ENCODE measurements around the gene IRX5. TPM values are rescaled to one million over a fixed set of nuclear protein-coding genes. Genes with fewer than 3 reads are reported as not detected.

The IRX5 gene
- total RNA-seq, 3 donors from 2014 or later (not counting 1 experiment from before 2014, with no cell fraction given) = not detected

- Histone ChIP-seq H3K27ac (ENCODE audit: low read length) (no peak overlapping the region), H3K4me3 (ENCODE audit: low read length) (no peak overlapping the region), H3K9me3 (ENCODE audit: control insufficient read depth, insufficient read depth, low read length) (no peaks in the 10 kb centered on the region), H3K4me1 (ENCODE audit: control insufficient read depth, insufficient read depth, low read length) (no peaks in the 10 kb centered on the region), H3K36me3 (ENCODE audit: control insufficient read depth, insufficient read depth, low read length) (no peaks in the 10 kb centered on the region), H3K27me3 (ENCODE audit: control insufficient read depth, insufficient read depth, low read length) (no peaks in the 10 kb centered on the region)
- TF ChIP-seq CTCF (IDR thresholded peaks at IDR 0.05) = no peak
- 74% methylated on average over 3 of the region's 3 CpGs for WGBS (ENCODE audit: insufficient coverage)
- peaks cover 3 to 4% of the 10 kb centered on the region in 2 donors for H3K9me3 Mint-ChIP-seq
- ATAC-seq (no peak), DNase-seq (no peak)
- intact Hi-C loops (cut with micrococcal nuclease) = no loop called here
- peaks cover 7% of the 10 kb centered on the region for H3K36me3 Mint-ChIP-seq
- peaks cover 0 to 6% of the 10 kb centered on the region in 2 donors for H3K27me3 Mint-ChIP-seq (ENCODE audit: low read depth in 2 of 2)
- H3K27ac Mint-ChIP-seq = no peak overlapping the region
- no peak overlapping the region for H3K4me3 Mint-ChIP-seq
- H3K4me1 Mint-ChIP-seq = no peaks in the 10 kb centered on the region
These were observed 32.7 kb upstream of the IRX5 start for GRCh38 chr16:54897930-54898329.

DNA sequence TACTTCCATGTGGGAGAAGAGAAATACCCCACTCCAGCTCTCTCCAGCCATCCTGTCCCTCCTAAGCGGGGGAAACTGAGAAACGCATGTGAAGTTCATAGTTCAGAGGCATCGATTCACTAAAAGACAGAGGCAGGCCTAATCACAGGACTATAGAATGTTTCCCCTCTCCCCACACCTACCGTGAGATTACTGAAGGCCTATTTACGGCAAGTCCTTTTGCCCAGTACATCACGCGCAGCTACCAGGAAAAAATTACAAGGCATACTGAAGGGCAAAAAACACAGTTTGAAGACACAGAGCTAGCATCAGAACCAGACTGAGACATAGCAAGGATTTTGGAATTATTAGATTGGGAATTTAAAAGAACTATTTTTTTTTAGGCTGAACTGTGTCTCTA is 29.1 kb upstream of the IRX5 start:
- H3K27ac Mint-ChIP-seq = no peak overlapping the region

DNA sequence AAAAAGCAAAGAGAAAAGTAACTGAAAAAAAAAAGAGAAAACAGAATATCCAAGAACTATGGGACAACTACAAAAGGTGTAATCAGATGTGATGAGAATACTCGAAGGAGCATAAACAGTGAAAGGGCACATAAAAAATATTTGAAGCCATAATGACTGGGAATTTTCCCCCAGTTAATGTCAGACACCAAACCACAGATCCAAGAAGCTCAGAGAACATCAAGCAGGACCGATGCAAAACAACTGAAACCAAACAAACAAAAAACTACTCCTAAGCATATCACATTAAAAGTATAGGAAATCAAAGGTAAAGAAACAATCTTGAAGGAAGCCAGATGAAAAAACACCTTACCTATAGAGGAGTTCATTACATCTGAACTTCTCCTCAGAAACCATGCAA is 27.6 kb upstream of the IRX5 start:
- no peak for ATAC-seq
- Histone ChIP-seq H3K27ac (ENCODE audit: low read length) (no peak overlapping the region), H3K9me3 (ENCODE audit: control insufficient read depth, insufficient read depth, low read length) (no peaks in the 10 kb centered on the region), H3K4me3 (ENCODE audit: low read length) (no peak overlapping the region), H3K27me3 (ENCODE audit: control insufficient read depth, insufficient read depth, low read length) (no peaks in the 10 kb centered on the region), H3K36me3 (ENCODE audit: control insufficient read depth, insufficient read depth, low read length) (no peaks in the 10 kb centered on the region), H3K4me1 (ENCODE audit: control insufficient read depth, insufficient read depth, low read length) (no peaks in the 10 kb centered on the region)
- Mint-ChIP-seq H3K27me3 (ENCODE audit: low read depth in 2 of 2) (peaks cover 0 to 17% of the 10 kb centered on the region in 2 donors), H3K4me3 (no peak overlapping the region), H3K36me3 (peaks cover 11% of the 10 kb centered on the region), H3K4me1 (no peaks in the 10 kb centered on the region), H3K9me3 (peaks cover 3 to 4% of the 10 kb centered on the region in 2 donors), H3K27ac (no peak overlapping the region)
- intact Hi-C loops (cut with micrococcal nuclease) = no loop called here
- WGBS (ENCODE audit: insufficient coverage) = 100% methylated on average over 1 of the region's 2 CpGs
- no peak for DNase-seq
- TF ChIP-seq CTCF (IDR thresholded peaks at IDR 0.05) = no peak

More for the DNA sequence above, 29.1 kb upstream of the IRX5 start:
- DNase-seq = no peak
- H3K4me1 ChIP-seq (ENCODE audit: control insufficient read depth, insufficient read depth, low read length) = no peaks in the 10 kb centered on the region
- no peaks in the 10 kb centered on the region for H3K36me3 ChIP-seq (ENCODE audit: control insufficient read depth, insufficient read depth, low read length)
- H3K27ac ChIP-seq (ENCODE audit: low read length) = no peak overlapping the region
- H3K36me3 Mint-ChIP-seq = peaks cover 11% of the 10 kb centered on the region
- no peaks in the 10 kb centered on the region for H3K27me3 ChIP-seq (ENCODE audit: control insufficient read depth, insufficient read depth, low read length)
- no peak overlapping the region for H3K4me3 ChIP-seq (ENCODE audit: low read length)
- H3K9me3 ChIP-seq (ENCODE audit: control insufficient read depth, insufficient read depth, low read length) = no peaks in the 10 kb centered on the region
- H3K4me3 Mint-ChIP-seq = no peak overlapping the region
- peaks cover 0 to 11% of the 10 kb centered on the region in 2 donors for H3K27me3 Mint-ChIP-seq (ENCODE audit: low read depth in 2 of 2)
- WGBS (ENCODE audit: insufficient coverage) = 94% methylated on average over 7 of the region's 7 CpGs
- no peak for TF ChIP-seq CTCF (IDR thresholded peaks at IDR 0.05)
- peaks cover 3 to 4% of the 10 kb centered on the region in 2 donors for H3K9me3 Mint-ChIP-seq
- ATAC-seq = no peak
- no peaks in the 10 kb centered on the region for H3K4me1 Mint-ChIP-seq
- intact Hi-C loops (cut with micrococcal nuclease) = no loop called here

GRCh38 chr16:54911079-54911478 is 19.6 kb upstream of the IRX5 start:
- H3K27me3 ChIP-seq (ENCODE audit: control insufficient read depth, insufficient read depth, low read length) = peaks cover 2% of the 10 kb centered on the region
- no peak overlapping the region for H3K27ac ChIP-seq (ENCODE audit: low read length)
- Mint-ChIP-seq H3K9me3 (peaks cover 0 to 4% of the 10 kb centered on the region in 2 donors), H3K27me3 (ENCODE audit: low read depth in 2 of 2) (peaks cover 19 to 40% of the 10 kb centered on the region in 2 donors), H3K4me1 (no peaks in the 10 kb centered on the region), H3K27ac (no peak overlapping the region), H3K36me3 (peaks cover 6% of the 10 kb centered on the region), H3K4me3 (no peak overlapping the region)
- intact Hi-C loops (cut with micrococcal nuclease) = no loop called here
- H3K36me3 ChIP-seq (ENCODE audit: control insufficient read depth, insufficient read depth, low read length) = no peaks in the 10 kb centered on the region
- no peak overlapping the region for H3K4me3 ChIP-seq (ENCODE audit: low read length)
- H3K9me3 ChIP-seq (ENCODE audit: control insufficient read depth, insufficient read depth, low read length) = no peaks in the 10 kb centered on the region
- 78% methylated on average over 5 of the region's 5 CpGs for WGBS (ENCODE audit: insufficient coverage)
- no peak for TF ChIP-seq CTCF (IDR thresholded peaks at IDR 0.05)
- no peak for DNase-seq
- ATAC-seq = no peak
- no peaks in the 10 kb centered on the region for H3K4me1 ChIP-seq (ENCODE audit: control insufficient read depth, insufficient read depth, low read length)
